Stomach (tissue), 9 donors: Measurements from ENCODE around the gene AEBP2. TPM values are rescaled to one million over a fixed set of nuclear protein-coding genes. Genes with fewer than 3 reads are reported as not detected.

Source experiments
- DNase-seq, 2 donors: peaks; one replicate each; pipeline versions ENCODE4 v3.0.0 to v3.0.0-alpha.2; 2013 to 2019
- H3K27ac ChIP-seq, 5 donors: fragments of 200-600 bp in 4 of 5; sonication (generic) in 4 of 5; one replicate each; pipeline ENCODE4 v1.5.1; 2013 to 2019; ENCODE audit warnings: mild to moderate bottlenecking in 1 of 5, moderate library complexity in 1 of 5
- H3K27me3 ChIP-seq, 3 donors: fragments of 200-600 bp; sonication (generic); one replicate each; pipeline ENCODE4 v1.5.1; 2017 to 2019; ENCODE audit warnings: mixed run types in 1 of 3
- H3K36me3 ChIP-seq, 4 donors: fragments of 200-600 bp; sonication (generic); 1 replicate in 3 of 4; 2 replicates in 1 of 4; pipeline ENCODE4 v1.5.1; 2016 to 2019
- H3K4me1 ChIP-seq, 4 donors: fragments of 200-600 bp; sonication (generic); one replicate each; pipeline ENCODE4 v1.5.1; 2016 to 2019
- H3K4me3 ChIP-seq, 4 donors: fragments of 200-600 bp; sonication (generic) in 3 of 4; one replicate each; pipeline ENCODE4 v1.5.1; 2016 to 2019; ENCODE audit warnings: mild to moderate bottlenecking in 1 of 4
- H3K9me3 ChIP-seq, 4 donors: fragments of 200-600 bp; sonication (generic); one replicate each; pipeline ENCODE4 v1.5.1; 2016 to 2019
- EP300 ChIP-seq: sonication (generic); formaldehyde crosslinking; IDR thresholded peaks from one replicate; pipeline ENCODE4 v1.6.1; 2017; ENCODE audit warnings: antibody characterized with exemption
- POLR2A ChIP-seq, 4 donors: fragments of 450-650 bp; IDR thresholded peaks; one replicate each; pipeline ENCODE4 v1.6.1; 2016; ENCODE audit warnings: antibody characterized with exemption in 4 of 4, control low read depth in 2 of 4, mild to moderate bottlenecking in 1 of 4, moderate library complexity in 1 of 4
- POLR2AphosphoS5 ChIP-seq, 3 donors: sonication (generic); formaldehyde crosslinking; IDR thresholded peaks; one replicate each; pipeline ENCODE4 v1.6.1; 2016; ENCODE audit warnings: antibody characterized with exemption in 3 of 3
- WGBS, 5 donors: extraction: QIAGEN DNeasy Blood & Tissue Kit in 3 of 5; methylation state at CpG; one replicate each; pipeline versions ENCODE4 v1.1.5 to v1.1.7; 2013 to 2018; 5-methylcytosine and 5-hydroxymethylcytosine counted together
- intact Hi-C: fragments of 100-400 bp; cut with DNase I; formaldehyde crosslinking; loops from one replicate; pipeline ENCODE4 v1.15.1; 2023; ENCODE audit warnings: low total_unique reads
- polyA plus RNA-seq, 3 donors: library from polyadenylated mRNA; stranded (reverse); fragments of 200-250 nt; gene quantifications; one replicate each; pipeline ENCODE4 v1.2.3, GENCODE V29; 2013
- total RNA-seq, 5 donors: library from RNA; depleted of rRNA; stranded (reverse); fragments of >200 nt; gene quantifications; one replicate each; pipeline versions ENCODE4 v1.1.0 to v1.2.3, GENCODE V29; 2014 to 2016
- TF ChIP-seq, protein P1 (sequence below), 7 experiments: fragments of 450-650 bp in 4 of 7; fragments of 200-600 bp in 3 of 7; sonication (generic) in 3 of 7; IDR thresholded peaks; one replicate each; pipeline ENCODE4 v1.5.1; 2016 to 2019; ENCODE audit warnings: antibody characterized with exemption in 7 of 7, control low read depth in 2 of 7, mild to moderate bottlenecking in 1 of 7
- donor health status: healthy with polysubstance abuse.
- donor health status: Bipolar disorder and iron deficiency.
- donor health status: healthy.

AEBP2 gene
- total and polyA plus RNA-seq, 8 donors, result 8.6 to 51.8 (median 24.3) TPM

DNA sequence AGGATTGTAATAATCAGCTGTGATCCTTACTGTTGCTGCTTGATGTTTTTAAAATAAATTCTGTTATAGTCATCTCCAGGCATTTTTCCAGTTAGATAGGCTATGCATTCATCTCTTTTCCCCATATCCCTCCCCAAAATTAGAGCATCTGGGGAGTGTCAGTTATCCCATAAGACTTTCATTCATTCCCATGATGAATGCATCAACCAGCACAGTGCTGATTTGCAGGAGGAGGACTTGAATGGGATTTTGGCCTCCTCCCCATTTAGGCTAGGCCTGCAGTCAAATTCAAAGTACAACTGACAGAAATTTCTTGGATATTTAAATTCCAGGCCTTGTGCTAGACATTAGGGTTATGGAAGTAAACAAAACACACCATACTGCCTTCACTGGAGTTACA is 99.8 kb downstream of the AEBP2 start:
- Histone ChIP-seq H3K27ac (no peak overlapping the region), H3K9me3 (peaks cover 0 to 10% (median 2%) of the 10 kb centered on the region in 4 donors), H3K4me1 (no peaks in the 10 kb centered on the region), H3K4me3 (no peak overlapping the region), H3K27me3 (no peaks in the 10 kb centered on the region), H3K36me3 (no peaks in the 10 kb centered on the region)
- TF ChIP-seq POLR2A (IDR thresholded peaks at IDR 0.05) (no peak), POLR2AphosphoS5 (IDR thresholded peaks at IDR 0.05) (no peak), EP300 (no peak)
- TF ChIP-seq, protein P1, sequence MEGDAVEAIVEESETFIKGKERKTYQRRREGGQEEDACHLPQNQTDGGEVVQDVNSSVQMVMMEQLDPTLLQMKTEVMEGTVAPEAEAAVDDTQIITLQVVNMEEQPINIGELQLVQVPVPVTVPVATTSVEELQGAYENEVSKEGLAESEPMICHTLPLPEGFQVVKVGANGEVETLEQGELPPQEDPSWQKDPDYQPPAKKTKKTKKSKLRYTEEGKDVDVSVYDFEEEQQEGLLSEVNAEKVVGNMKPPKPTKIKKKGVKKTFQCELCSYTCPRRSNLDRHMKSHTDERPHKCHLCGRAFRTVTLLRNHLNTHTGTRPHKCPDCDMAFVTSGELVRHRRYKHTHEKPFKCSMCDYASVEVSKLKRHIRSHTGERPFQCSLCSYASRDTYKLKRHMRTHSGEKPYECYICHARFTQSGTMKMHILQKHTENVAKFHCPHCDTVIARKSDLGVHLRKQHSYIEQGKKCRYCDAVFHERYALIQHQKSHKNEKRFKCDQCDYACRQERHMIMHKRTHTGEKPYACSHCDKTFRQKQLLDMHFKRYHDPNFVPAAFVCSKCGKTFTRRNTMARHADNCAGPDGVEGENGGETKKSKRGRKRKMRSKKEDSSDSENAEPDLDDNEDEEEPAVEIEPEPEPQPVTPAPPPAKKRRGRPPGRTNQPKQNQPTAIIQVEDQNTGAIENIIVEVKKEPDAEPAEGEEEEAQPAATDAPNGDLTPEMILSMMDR (IDR thresholded peaks at IDR 0.05), result no peak
- intact Hi-C loops, result no loop called here
- no peak for DNase-seq

DNA sequence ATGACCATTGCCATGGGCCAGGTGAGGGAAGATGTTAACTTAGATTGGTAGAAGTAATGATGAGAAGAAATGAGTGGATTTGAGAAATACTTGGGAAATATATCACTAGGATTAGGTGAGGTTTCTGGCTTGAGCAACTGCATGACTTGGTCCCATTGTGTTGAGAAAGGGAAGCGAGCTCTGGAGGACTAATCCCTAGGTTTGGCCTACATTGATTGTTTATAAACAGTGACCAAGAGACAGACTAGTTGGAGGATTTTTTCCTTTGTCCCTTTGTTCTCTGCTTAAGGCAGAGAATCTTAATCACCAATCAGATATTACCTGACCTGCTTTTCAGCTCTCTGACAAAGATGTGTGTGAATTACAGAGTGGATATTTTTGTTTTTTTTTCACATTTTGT is 100.5 kb downstream of the AEBP2 start:
- Histone ChIP-seq H3K36me3 (no peaks in the 10 kb centered on the region), H3K27me3 (no peaks in the 10 kb centered on the region), H3K4me3 (no peak overlapping the region), H3K9me3 (peaks cover 0 to 10% (median 2%) of the 10 kb centered on the region in 4 donors), H3K27ac (no peak overlapping the region), H3K4me1 (no peaks in the 10 kb centered on the region)
- WGBS, 5 donors, result 75 to 90% (median 85%) methylated on average over 1 of the region's 1 CpG
- intact Hi-C loops, result no loop called here
- DNase-seq, result no peak
- TF ChIP-seq, protein P1 (IDR thresholded peaks at IDR 0.05), result no peak
- TF ChIP-seq POLR2AphosphoS5 (IDR thresholded peaks at IDR 0.05) (no peak), EP300 (no peak), POLR2A (IDR thresholded peaks at IDR 0.05) (no peak)

DNA sequence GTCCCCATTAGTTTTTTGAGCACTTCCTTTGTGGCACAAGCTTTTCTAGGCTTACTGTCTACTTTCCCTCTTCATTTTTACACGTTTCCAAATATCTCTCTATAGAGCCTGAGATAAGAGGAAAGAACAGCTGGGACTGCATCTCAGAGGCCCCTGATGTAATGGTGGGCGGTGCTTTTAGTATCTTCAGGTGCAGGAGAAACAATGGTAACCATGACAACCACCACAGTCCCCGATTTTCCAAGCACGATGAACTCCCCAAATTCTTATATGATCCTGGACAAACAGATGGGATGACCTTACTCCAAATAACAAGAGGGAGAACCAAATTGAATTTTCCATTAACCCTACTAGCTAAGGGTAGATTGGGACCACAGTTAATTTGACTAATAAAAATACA is 103.3 kb downstream of the AEBP2 start:
- Histone ChIP-seq H3K27ac (no peak overlapping the region), H3K36me3 (no peaks in the 10 kb centered on the region), H3K4me1 (peaks cover 4 to 20% (median 13%) of the 10 kb centered on the region in 4 donors), H3K4me3 (no peak overlapping the region), H3K27me3 (no peaks in the 10 kb centered on the region), H3K9me3 (no peaks in the 10 kb centered on the region)
- no peak for TF ChIP-seq POLR2AphosphoS5 (IDR thresholded peaks at IDR 0.05)
- TF ChIP-seq, protein P1 (IDR thresholded peaks at IDR 0.05), result no peak
- intact Hi-C loops, result no loop called here
- 53 to 70% (median 62%) methylated on average over 4 of the region's 4 CpGs for WGBS, 5 donors
- no peak for DNase-seq

DNA sequence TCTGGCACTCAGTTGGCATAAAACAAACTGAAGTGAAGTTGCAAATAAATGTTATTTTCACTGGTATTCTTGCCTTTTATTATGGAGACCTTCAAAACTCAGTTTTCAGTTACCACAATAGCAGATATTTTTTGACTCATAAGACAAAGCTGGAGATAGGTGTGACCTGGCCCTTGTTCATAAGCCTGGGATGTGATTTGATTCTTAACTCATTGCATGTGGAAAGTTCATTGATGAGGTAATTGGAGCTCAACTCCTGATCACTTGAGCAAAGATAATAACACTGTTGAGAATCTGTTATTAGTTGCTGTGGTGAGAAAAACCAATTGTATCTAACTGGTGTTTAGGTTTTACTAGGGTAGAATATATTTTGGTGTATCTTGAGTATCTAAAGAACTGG is 105.1 kb downstream of the AEBP2 start:
- DNase-seq, result no peak
- no peak overlapping the region for H3K4me3 ChIP-seq
- H3K9me3 ChIP-seq, result no peaks in the 10 kb centered on the region
- H3K27ac ChIP-seq, result no peak overlapping the region
- TF ChIP-seq EP300, result no peak
- peaks cover 5 to 20% (median 13%) of the 10 kb centered on the region in 4 donors for H3K4me1 ChIP-seq
- H3K27me3 ChIP-seq, result no peaks in the 10 kb centered on the region
- H3K36me3 ChIP-seq, result no peaks in the 10 kb centered on the region
- intact Hi-C loops, result no loop called here

DNA sequence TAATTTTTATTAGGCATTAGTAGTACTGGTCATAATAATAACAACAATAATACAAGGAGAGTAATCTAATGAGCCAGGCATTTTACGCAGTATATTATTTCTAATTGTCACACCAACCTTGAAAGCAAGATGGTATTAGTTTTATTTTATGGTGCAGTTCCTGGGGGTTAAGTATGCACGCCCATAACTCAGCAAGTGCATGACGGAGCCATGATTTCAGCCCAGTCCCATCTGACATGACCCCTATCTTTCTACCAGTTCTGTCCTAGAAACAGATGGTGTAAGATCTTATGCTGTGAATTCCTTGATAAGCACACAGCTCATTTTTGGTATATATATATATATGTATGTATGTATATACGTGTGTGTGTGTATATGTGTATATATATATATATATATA is 106.0 kb downstream of the AEBP2 start:
- Histone ChIP-seq H3K27ac (no peak overlapping the region), H3K4me1 (peaks cover 5 to 20% (median 13%) of the 10 kb centered on the region in 4 donors), H3K36me3 (no peaks in the 10 kb centered on the region), H3K9me3 (no peaks in the 10 kb centered on the region), H3K27me3 (no peaks in the 10 kb centered on the region), H3K4me3 (no peak overlapping the region)
- intact Hi-C loops, result no loop called here
- DNase-seq, result no peak
- TF ChIP-seq POLR2AphosphoS5 (IDR thresholded peaks at IDR 0.05) (no peak), POLR2A (IDR thresholded peaks at IDR 0.05) (no peak), EP300 (no peak)
- TF ChIP-seq, protein P1 (IDR thresholded peaks at IDR 0.05), result no peak
- WGBS, 5 donors, result 83 to 87% (median 86%) methylated on average over 4 of the region's 4 CpGs
